ENCODE results near the gene RACK1. TPM values are rescaled to one million over a fixed set of nuclear protein-coding genes. Genes with fewer than 3 reads are reported as not detected.

Gene RACK1
- total RNA-seq, 1 experiment from 2014 or later, result 2,552 TPM

DNA sequence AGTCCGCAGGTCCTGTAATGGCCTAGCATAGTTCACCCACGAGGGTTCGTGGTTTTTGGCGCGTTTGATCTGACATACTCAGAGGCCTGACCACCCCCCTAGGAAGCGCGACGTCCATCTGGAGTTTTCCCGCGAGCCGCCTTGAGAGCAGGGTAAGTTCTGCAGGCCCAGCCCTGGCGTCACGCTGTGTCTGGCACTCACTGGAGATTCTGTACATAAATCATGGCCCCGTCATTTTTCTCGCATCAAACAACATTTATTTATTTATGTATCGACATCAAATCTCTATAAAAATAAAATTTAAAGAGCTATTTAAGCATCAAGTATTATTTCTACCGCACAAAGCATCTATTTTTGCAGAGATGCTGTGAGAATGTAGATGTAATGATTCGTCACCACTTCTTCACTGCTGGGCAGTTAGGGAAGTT is 21.1 kb downstream of the RACK1 start:
- H3K27ac ChIP-seq (ENCODE audit: insufficient read length, low read depth, low read length), result no peak overlapping the region
- H3K4ac ChIP-seq (ENCODE audit: low read depth, low read length), result no peak overlapping the region
- no peak overlapping the region for H4K8ac ChIP-seq (replicated peaks; ENCODE audit: insufficient read length, low read depth, low read length)
- no CpG with 5 or more reads among the region's 18 CpGs for WGBS (ENCODE audit: extremely low coverage, insufficient read length, low lambda C conversion rate)
- DNase-seq, result no peak
- Mint-ChIP-seq H3K4me1 (peaks cover 21 to 27% of the 10 kb centered on the region in 2 experiments), H3K27me3 (ENCODE audit: low read depth) (peaks cover 19% of the 10 kb centered on the region), H3K27ac (peak overlapping the region; percentile 92 to 97 (median 94); a peak in 6 of 7 replicates), H3K4me3 (peak overlapping the region; percentile 98 to 99), H3K36me3 (ENCODE audit: insufficient read depth in 1 of 3, low read depth in 3 of 3) (peaks cover 3 to 17% (median 5%) of the 10 kb centered on the region in 3 experiments; a peak in 4 of 7 replicates), H3K9me3 (peaks cover 0 to 8% of the 10 kb centered on the region in 2 experiments; a peak in 2 of 5 replicates)
- no peak overlapping the region for H3K23ac ChIP-seq (ENCODE audit: insufficient read length, low read depth, low read length)
- no peak overlapping the region for H3K14ac ChIP-seq (ENCODE audit: insufficient read depth, low read length)
- H2AFZ ChIP-seq (ENCODE audit: low read length), result no peak overlapping the region
- H3T11ph ChIP-seq (ENCODE audit: low read length), result no peak overlapping the region
- no peaks in the 10 kb centered on the region for H3K9me3 ChIP-seq (ENCODE audit: control insufficient read depth, low read depth, low read length)
- peak overlapping the region; percentile 46 for H3K9ac ChIP-seq (ENCODE audit: extremely low read depth, insufficient read length, low read length)
- H3K27me3 ChIP-seq (ENCODE audit: insufficient read depth, low read length), result no peaks in the 10 kb centered on the region
- no peaks in the 10 kb centered on the region for H4K20me1 ChIP-seq (ENCODE audit: control insufficient read depth, insufficient read depth, insufficient read length)
- TF ChIP-seq, protein P1, sequence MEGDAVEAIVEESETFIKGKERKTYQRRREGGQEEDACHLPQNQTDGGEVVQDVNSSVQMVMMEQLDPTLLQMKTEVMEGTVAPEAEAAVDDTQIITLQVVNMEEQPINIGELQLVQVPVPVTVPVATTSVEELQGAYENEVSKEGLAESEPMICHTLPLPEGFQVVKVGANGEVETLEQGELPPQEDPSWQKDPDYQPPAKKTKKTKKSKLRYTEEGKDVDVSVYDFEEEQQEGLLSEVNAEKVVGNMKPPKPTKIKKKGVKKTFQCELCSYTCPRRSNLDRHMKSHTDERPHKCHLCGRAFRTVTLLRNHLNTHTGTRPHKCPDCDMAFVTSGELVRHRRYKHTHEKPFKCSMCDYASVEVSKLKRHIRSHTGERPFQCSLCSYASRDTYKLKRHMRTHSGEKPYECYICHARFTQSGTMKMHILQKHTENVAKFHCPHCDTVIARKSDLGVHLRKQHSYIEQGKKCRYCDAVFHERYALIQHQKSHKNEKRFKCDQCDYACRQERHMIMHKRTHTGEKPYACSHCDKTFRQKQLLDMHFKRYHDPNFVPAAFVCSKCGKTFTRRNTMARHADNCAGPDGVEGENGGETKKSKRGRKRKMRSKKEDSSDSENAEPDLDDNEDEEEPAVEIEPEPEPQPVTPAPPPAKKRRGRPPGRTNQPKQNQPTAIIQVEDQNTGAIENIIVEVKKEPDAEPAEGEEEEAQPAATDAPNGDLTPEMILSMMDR (conservative IDR thresholded peaks at IDR 0.05), result peak; percentile 35; the same call in 1 of the 3 replicates
- H3K23me2 ChIP-seq (ENCODE audit: insufficient read length, low read depth, low read length, poor library complexity, severe bottlenecking), result peaks cover 11% of the 10 kb centered on the region
- H2BK15ac ChIP-seq (ENCODE audit: low read depth, low read length), result no peak overlapping the region
- H3K56ac ChIP-seq (ENCODE audit: insufficient read length, low read depth, low read length), result no peak overlapping the region
- no peak overlapping the region for H2BK5ac ChIP-seq (ENCODE audit: insufficient read length, low read length)
- H4K91ac ChIP-seq (ENCODE audit: insufficient read length, low read depth, low read length), result no peak overlapping the region
- H3K4me2 ChIP-seq (ENCODE audit: insufficient read depth, insufficient read length, low read length), result peak overlapping the region; percentile 74
- H2BK20ac ChIP-seq (ENCODE audit: low read depth, low read length, poor library complexity, severe bottlenecking), result no peak overlapping the region
- H2BK120ac ChIP-seq (ENCODE audit: low read depth, low read length, poor library complexity, severe bottlenecking), result no peak overlapping the region
- peaks cover 3% of the 10 kb centered on the region for H3K79me1 ChIP-seq (ENCODE audit: insufficient read depth, low read depth, low read length, poor library complexity, severe bottlenecking)
- H3K79me2 ChIP-seq (ENCODE audit: insufficient read depth, low read length), result no peaks in the 10 kb centered on the region
- no peak overlapping the region for H2AK5ac ChIP-seq (ENCODE audit: insufficient read length, low read length)
- no peak overlapping the region for H3K18ac ChIP-seq (ENCODE audit: insufficient read length, low read depth, low read length)
- no peaks in the 10 kb centered on the region for H3K4me1 ChIP-seq (ENCODE audit: insufficient read depth, low read length)
- H4K5ac ChIP-seq (ENCODE audit: insufficient read length, low read depth, low read length), result no peak overlapping the region
- H2BK12ac ChIP-seq (ENCODE audit: insufficient read length, low read depth, low read length), result no peak overlapping the region

All from H9 (cell line).